ENCODE data around the gene CXCR4.

Gene CXCR4

DNA sequence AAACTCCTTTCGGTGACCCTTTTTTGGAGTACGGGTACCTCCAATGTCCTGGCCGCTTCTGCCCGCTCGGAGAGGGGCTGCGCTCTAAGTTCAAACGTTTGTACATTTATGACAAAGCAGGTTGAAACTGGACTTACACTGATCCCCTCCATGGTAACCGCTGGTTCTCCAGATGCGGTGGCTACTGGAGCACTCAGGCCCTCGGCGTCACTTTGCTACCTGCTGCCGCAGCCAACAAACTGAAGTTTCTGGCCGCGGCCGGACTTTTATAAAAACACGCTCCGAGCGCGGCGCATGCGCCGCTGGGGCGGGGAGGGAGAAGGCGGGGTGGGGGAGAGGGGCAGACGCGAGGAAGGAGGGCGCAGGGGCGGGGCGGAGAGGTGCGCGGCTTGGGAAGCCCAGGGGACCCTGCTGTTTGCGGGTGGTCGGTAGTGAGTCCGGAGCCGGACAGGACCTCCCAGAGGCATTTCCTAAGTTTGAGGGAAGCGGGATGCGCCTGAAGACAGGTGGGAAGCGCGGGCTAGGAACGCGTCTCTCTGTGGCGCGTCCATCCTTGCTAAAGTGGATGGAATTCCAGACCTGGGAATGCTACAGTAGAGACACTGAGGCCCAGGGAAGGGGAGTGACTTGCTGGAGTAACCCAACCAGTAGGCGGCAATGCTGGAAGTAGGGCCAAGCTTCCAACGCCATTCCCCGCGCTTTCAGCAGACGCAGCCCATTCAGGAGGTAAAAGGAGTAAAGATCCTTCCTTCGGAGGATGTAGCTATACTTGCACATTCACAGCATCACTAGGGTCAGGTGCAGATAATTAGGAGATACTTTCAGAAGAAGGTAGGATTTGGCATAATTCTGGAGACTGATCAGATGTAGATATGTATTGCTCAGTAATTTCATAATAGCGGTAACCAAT, at the start of gene CXCR4:
TSS of gene CXCR4 (minus strand) at position 241 of the 910 bp plus-strand sequence. CDS start at position 152, 89 bp downstream.
- no peak for DNase-seq

DNA sequence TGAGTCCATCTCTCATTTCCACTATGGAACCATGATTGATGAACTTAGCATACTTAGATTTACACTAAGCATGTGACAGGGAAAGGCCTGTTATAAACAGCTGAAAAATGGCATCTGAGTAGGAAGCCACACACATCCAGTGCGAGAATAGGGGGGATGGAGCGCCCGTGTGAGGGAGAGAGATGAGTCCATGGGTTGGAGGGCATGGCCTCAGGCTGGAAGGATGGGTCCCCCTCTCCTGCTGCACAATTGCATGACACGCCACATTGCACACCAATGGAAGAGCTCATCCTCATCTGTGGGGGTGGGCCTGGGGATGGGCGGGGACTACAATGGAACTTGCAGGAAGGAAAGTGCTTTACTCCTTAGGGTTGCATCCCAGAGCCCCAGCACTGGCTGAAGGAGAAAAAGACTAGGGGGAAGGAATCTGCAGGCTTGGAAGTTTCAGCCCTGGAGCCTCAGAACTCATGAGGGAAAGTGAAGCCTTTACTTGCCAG, 46.4 kb upstream of the CXCR4 start:
- DNase-seq: no peak

DNA sequence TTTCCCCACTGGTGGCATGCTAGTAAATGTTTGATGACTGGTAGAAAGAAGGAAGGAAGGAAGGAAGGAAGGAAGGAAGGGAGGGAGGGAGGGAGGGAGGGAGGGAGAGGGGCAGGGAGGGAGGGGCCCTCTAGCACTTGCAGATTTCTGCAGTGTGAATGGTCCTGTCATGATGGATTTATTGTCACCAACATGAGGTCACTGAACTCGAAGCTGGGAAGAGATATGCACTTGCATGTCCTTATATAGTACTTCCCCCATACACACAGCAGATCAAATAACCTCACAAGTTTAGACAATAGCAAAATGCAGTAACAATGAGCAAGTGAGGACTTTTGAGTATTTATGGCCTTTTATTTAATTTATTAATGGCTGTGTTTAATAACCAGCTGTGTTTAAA, 44.5 kb upstream of the CXCR4 start:
- DNase-seq: peak; percentile 22

DNA sequence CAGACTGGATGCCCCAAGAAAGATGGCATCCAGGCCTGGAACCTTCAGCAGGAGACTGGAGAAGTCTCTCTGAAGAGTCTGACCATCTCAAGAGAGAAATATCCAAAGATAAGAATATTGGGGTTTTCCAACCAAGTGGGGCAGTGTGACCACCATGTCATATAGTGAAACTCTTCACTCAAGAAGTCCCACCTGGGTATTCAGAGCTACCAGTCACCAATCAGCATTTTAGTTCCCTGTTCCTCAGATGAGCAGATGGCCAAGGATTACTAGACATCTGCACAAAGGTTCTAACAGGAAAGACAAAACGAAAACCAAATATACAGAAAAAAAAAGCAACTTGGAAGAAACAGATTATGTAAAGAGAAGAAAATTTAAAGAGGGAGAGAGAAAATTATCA, 38.5 kb upstream of the CXCR4 start:
- DNase-seq: no peak

DNA sequence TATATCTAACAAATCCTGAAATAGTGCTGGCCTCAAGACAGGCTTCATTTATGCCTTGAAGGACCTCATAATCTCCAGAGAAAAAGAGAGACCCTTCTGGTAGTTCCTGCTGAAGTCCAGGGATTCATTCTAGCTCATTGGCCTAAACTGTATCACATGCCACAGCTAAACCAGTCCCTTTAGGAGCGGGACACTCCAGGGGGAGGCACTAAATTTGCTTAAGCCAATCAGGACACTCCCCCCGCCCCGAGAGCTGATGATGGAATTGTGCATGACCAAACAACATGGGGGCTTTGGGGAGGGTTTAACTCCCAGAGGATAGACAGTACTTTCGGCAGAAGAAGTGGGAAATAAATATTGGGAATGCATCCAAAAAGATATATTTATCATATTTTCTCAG, 36.4 kb upstream of the CXCR4 start:
- no peak for DNase-seq

DNA sequence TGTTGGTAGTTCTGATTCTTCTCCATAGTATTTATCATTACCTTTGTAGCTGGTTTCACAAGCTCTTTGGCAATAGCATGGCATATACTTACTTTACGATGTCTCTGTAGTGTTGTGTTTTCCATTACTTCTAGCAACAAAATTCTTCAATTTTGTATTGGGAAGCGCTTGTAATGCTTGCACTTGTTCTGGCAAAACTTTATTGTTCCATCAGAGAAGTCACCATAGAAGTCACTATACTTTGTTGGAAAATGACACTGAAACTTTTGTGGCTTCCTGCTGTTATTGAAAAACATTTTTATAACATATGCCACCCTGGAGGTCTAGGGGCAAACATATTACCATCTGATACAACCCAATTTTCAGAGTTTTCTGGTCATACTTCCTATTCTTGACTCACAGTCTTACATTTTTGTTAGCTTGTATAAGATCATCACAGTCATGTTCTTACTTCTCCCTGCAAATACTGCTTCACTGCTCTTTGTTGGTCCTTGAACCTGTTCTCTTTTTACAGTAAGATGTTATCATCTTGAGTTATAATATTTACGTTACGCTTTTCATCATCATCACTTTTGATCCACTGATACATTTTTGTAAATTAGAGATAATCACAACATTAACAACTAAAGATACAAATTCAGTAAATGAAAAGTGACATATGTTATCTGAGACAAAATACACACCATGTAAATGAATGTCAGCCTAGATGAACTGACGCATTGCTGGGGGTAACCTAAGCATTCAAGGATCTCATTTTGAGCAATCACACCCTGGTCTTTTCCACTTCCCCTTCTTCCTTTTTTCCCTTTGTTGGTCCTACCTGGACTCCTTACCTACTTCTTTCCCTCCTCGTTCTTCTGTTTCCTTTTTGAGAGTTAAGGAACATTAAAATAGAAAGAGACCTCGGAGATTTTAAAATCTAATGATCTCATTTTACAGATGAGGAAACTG, 33.3 kb upstream of the CXCR4 start:
- DNase-seq: no peak

DNA sequence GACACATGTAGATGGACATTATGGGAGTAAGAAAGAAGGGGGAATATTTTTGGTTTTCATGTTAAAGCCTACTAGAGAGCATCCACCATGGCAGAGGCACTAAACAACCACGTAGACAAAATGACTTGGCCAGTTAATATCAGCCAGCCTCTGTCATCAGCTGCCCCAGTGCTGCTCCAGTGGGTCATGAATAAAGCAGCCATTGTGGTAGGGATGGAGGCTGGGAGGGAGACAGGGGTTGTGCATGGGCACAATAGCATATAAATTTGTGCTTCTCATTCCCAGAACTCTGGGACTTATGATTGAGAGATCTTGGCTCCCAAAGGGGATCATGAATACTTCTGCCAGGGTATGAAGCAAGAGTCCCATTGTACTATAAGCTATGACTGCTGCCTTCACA, 31.1 kb upstream of the CXCR4 start:
- DNase-seq: no peak

DNA sequence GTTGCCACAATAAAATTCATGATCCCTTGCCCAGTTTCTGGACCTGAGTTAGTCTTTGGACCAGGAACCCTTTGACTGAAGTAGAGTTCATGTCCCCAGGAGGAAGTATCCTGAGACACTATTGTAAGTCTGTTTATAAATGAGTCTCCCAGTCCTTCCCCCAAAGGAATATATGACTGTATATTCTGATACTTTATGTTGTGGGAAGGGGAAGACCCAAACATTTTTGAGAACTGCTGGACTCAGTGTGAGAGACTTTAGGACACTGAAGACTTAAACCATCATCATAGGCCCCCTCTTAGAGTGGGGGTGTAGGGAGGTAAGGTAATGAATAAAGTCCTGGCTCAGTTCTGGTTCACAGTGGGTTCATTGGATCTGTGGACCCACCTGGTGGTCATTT, 28.6 kb upstream of the CXCR4 start:
- DNase-seq: no peak

DNA sequence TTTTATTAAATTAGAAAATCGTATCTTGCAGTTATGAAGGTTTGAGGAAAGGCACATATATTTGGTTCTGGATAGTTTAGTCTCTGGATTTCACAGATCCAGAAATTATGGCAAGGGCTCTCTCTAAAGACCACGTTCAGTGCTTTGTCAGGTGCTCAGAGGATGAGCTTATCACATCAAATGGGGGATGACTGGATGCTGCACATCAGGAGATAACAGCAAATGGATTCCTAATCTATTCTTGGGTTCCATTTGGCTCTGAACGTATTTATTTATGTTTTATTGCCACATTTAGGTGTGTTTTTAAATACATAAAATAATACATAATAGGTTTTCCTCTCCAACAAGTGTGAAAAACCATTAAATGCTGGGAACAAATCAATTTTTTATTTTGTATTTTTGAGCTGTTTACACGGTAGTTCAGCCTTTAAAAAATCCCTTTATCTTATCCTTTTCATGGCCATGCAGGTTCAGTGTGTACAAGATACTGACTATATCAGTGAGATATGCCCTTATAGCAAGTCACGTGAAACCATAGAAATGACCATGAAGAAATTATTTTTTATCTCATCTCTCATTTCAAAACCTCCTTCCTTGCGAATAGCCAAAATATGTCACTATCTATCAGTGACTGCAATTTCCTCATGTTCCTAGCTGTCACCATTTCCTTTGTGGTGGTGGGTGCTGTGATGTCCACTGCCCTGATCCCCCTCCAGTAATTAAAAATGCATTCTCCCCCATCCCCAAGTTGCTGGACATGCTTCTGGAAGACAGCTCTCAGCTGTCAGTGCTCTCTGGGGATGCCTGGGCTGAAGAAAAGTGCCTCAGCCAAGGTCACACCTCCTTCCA, 25.9 kb upstream of the CXCR4 start:
- DNase-seq: no peak

DNA sequence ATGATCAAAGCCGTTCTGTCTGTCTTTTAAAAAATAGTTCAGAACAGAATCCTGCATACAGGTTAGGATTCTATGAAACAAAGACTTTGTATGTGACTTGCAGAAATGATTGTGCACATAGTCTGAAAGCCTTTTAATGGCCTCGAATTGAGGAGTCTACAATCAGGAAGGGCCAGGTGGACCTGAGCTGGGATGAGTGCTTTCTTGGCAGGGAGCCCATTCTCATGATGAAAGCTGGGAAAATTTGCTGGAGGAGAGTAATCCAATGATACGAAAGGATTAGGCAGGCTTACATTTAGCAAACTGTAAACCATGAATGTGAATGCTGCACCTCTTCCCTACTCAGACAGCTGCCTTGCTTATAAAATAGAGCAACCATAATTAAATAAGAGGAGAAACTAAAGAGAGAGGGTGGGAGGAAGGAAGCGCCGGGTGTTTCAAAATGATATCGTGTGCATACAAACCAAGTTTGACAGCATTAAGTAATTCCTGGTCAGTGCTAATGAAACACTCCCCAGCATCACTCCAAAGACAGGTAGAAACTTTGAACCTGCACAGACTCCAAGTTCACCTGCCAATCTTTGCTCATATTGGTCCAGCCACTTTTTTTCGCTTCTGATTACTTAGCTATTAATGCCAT, 23.7 kb upstream of the CXCR4 start:
- DNase-seq: no peak

DNA sequence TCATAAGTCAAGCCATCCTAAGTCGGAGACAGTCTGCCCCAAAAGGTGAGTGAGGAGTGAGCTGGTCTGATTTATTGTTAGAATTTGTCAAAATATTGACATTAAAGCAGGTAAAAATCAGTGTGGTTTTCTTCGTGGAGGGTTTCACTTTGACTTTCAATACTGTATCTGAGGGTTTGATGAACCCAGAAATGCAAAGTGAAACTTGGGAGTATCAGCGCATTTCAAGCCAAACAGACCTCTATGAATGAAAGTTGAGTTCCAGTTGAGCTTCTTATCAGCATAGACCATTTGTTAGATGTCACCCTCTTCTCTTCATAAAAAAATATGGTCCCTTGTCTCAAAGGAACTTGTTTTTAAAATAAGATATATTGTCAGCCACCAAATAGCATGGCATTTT, 21.7 kb upstream of the CXCR4 start:
- DNase-seq: no peak

DNA sequence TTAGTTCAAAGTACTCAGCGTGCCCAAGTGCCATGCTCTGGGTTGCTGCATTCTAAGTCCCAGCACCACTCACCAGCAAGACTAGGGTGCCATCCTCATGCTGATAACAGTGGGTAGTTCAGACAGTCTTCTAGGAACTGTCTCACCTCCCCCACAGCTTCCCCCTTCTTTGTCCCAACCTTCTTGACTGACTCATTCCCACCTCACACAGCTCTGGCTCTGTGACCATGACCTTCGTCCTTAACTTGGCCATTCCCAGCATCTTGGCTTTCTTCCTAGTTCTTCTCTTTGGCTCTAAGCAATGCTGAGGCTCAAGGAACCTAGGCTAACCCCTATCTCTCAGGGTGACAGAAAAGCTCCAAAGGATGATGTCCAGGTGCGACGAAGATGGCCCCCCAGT, 20.0 kb upstream of the CXCR4 start:
- no peak for DNase-seq

DNA sequence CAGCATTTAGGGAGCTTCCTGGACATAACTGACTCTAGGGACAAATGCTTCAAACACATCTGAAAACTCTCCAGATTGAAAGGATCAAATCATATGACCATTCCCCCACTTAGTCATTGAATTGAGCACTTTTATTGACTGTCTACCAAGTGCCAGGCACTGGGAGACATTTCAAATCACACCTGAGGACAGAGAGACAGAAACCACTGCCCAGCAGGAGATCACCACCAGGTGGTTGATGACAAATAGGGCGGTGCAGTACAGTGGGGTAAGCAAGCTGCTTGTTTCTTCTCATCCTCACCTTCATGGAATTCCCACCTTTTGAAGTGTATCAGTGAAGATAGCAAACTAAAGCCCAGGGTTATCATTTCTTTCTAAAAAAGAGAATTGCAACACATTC, 19.0 kb upstream of the CXCR4 start:
- DNase-seq: no peak

DNA sequence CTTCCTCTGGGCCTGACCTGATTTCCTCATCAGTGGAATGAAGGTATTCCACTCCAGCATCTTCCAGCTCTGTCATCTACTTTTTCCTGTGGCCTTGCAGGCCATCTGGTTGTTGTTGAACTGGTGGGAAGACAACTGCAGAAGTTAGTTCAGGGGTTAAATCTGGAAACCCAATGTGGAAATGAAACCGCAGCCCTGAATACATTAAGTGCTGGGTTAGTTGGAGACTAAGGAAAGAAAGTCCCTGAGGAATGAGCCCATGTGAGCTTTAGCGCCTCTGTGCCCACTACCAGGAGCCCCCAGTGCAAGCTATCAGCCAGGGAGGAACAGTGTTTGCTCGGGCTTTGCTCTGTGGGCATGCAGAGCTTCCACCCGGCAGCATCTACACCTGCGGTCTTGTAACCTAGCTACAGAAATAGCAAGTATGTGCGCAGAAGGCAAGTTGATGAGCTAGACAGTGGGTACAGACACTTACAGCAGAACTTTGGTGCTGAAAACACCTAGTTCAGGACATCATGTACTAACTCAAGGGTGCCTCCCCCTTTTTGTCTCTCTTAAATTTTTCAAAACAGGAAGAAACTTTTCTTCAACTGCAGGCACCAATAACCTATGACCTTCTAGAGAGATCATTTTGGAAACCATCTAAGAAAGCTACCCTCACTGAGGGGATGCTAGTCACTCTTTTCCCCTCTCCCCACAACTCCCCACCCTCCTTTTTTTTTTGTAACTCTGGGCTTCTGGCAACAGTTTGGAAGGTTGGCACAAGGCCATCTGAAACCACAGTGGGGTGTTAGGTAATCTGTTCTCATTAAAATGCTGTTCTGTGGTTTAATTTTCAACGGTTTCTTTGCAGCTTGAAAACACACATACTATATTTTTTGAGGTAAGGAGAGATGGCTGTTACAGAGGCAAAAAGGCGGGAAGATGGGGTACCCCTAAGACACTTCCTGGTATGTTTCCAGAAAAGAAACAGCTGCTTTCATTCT, 18.3 kb upstream of the CXCR4 start:
- no peak for DNase-seq

DNA sequence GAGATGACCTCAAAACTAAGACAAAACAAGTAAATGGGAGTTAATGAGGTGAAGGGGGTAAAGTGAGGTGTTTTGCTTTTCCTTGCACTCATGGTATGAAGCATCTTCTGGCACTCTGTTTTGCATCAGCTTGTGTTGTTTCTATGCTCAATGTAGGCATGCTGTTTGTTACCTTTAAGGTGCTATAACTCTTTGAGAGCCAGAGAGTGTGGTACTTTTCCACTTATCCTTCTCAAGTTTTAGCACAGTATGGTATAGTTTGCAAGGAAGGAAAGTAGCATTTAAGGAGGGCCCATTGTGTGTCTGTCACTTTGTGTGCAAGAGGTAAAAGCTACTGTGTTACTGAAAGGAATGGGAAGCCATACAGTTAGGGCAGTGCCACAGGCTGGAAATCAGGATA, 17.5 kb upstream of the CXCR4 start:
- no peak for DNase-seq

DNA sequence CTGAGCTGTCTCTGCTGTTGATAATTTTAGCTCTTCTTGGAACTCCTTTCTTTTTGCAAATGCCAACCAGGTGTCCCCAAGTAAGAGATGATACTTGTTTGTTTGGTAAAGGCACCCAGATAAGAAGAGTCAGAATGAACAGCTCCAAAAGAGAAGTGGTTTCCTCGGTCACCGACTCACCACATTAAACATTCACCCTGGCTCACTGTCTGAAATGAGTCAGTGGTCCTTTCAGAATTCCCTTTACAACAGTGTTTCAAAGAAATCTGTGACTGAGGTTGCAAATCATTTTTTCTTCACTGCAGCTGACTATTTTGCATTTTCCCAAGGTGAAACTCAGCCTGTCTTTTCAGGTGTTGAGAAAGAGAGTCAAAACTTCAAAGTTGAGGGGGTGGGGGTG, 16.2 kb upstream of the CXCR4 start:
- no peak for DNase-seq

DNA sequence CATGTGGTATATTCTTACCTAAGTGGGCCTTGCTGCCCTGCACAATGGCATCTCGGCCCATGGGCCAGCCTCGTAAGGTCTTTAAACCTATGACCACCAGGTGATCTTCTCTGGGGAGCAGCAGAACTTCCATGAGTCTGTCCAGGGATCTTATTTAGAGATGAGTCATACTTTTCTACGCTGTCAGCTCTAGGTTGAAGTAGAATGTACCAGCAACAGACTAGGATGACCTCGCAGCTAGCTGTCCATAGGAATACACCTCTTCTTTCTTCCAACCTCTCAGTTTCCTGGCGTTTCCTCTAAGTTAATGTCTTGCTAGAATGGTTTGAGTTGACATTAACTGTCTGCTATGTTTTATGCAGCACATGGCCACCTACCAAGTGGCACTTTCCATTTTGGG, 15.6 kb upstream of the CXCR4 start:
- DNase-seq: no peak

DNA sequence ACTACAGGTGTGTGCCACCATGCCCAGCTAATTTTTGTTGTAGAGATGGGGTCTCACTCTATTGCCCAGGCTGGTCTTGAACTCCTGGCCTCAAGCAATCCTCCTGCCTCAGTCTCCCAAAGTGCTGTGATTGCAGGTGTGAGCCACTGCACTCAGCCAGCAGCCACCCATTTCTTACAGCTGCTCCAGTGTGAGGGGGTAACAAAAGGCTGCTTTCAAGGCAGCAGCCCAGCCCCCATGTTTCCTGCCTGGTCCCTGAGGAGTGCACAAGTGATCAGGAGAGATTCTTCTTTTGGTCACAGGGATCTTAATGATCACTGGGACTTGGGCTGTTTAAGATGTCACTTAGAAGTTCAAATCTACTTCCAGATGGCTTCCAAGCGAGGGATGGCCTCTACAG, 15.2 kb upstream of the CXCR4 start:
- DNase-seq: no peak

DNA sequence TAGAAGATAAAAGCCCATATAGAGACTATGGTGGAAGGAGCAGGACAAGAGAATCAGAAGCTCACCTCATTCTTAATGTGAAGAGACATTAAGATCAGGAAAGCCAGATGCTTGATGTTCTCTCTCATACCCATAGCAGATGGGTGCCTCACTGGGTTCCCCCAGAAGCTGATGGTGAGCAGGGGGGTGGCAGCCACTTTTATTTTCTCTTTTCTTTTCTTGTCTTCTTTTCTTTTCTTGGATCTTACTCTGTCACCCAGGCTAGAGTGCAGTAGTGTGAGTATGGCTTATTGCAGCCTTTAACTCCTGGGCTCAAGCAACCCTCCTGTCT, 14.8 kb upstream of the CXCR4 start:
- no peak for DNase-seq

DNA sequence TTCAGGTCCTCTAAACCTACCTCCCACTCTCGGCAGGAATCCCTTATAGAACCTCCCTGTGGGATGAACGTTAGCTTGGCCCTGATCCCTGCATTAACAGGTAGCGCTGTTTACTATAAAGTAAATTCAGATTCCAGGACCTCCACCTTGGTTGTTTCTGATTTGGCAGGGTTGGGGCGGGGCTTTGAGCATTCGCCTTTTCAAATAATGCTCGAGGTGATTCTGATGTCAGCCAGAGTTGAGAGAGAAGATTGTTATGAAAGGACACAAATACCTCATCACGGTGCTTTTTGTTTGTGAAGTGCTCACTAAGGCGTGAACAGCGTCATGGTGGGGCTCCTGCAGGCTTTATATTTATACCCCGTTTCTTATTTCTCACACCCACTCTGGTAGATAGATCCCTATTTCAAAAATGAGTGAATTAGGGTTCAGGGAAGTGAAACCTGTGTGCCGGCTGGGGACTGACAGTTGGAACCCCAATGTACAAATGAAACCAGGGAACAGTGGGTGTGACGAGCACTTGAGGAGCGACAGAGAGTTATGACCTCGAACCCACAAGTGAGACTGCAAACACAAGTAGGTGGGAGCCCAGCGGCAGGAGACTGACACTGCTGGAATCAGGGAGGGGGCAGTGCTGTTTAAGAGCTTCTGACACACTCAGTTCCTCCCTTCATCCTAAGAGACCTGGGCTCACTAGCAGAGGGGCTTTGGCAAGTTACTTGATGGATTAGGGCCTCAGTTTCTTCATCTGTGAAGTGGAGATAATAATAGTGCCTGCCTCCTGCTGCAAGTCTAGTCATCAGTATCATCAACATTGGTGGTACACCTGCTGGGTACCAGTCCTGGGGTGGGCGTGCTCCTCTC, 14.2 kb upstream of the CXCR4 start:
- no peak for DNase-seq

Data from GDM1 (cell line).